GM18498 (cell line): Measurements from ENCODE around the gene BNIP3.
A peak's percentile ranks its signal among the peaks of the same experiment; 100 is the strongest.

Source experiments
- ATAC-seq: cut with Tn5 transposase; IDR thresholded peaks from one replicate; pipeline ENCODE4 v1.9.1; 2021; ENCODE audit warnings: mild to moderate bottlenecking, moderate library complexity; ENCODE audit not compliant: unreplicated experiment

BNIP3 gene

GRCh38 chr10:131981429-131982184 is at the start of gene BNIP3:
Gene BNIP3, minus strand, starts transcription at chr10:131981923. Its CDS starts 117 bp downstream, at chr10:131981806.
- ATAC-seq = peak; percentile 92

- ATAC-seq = no peak
Observed at GRCh38 chr10:132030898-132031463, 49.3 kb upstream of the BNIP3 start.

GRCh38 chr10:132028706-132029105 is 47.0 kb upstream of the BNIP3 start:
- ATAC-seq = no peak

- no peak for ATAC-seq
Observed at GRCh38 chr10:132027423-132027983, 45.8 kb upstream of the BNIP3 start.

GRCh38 chr10:132023092-132023811 is 41.5 kb upstream of the BNIP3 start:
- ATAC-seq = peak; percentile 62

GRCh38 chr10:132022241-132022640 is 40.5 kb upstream of the BNIP3 start:
- no peak for ATAC-seq

- no peak for ATAC-seq
Observed at GRCh38 chr10:132021504-132022143, 39.9 kb upstream of the BNIP3 start.

- ATAC-seq = no peak
Observed at GRCh38 chr10:132021046-132021445, 39.3 kb upstream of the BNIP3 start.

GRCh38 chr10:132020456-132020855 is 38.7 kb upstream of the BNIP3 start:
- ATAC-seq = no peak

- no peak for ATAC-seq
Observed at GRCh38 chr10:132019366-132019765, 37.6 kb upstream of the BNIP3 start.

GRCh38 chr10:132018446-132018845 is 36.7 kb upstream of the BNIP3 start:
- ATAC-seq = no peak

- ATAC-seq = no peak
Observed at GRCh38 chr10:132016514-132016913, 34.8 kb upstream of the BNIP3 start.

GRCh38 chr10:132011445-132011844 is 29.7 kb upstream of the BNIP3 start:
- ATAC-seq = no peak

- ATAC-seq = no peak
Observed at GRCh38 chr10:132011024-132011423, 29.3 kb upstream of the BNIP3 start.

- no peak for ATAC-seq
Observed at GRCh38 chr10:132010483-132010882, 28.8 kb upstream of the BNIP3 start.

- no peak for ATAC-seq
Observed at GRCh38 chr10:132009575-132009974, 27.9 kb upstream of the BNIP3 start.

GRCh38 chr10:132007681-132008080 is 26.0 kb upstream of the BNIP3 start:
- ATAC-seq = no peak

- ATAC-seq = no peak
Observed at GRCh38 chr10:132006966-132007365, 25.2 kb upstream of the BNIP3 start.

GRCh38 chr10:132005147-132005546 is 23.4 kb upstream of the BNIP3 start:
- ATAC-seq = no peak

GRCh38 chr10:132004052-132004451 is 22.3 kb upstream of the BNIP3 start:
- ATAC-seq = no peak

- ATAC-seq = no peak
Observed at GRCh38 chr10:132003282-132003924, 21.7 kb upstream of the BNIP3 start.
